HG02588 (cell line): ENCODE measurements around the gene PGK1.
"Not testable (repeated sequence)": the region's sequence is repeated elsewhere in the genome, so short reads cannot be mapped to it uniquely, and the experiment has no call there.

ENCODE experiments used
- ATAC-seq: cut with Tn5 transposase; IDR thresholded peaks from one replicate; pipeline ENCODE4 v1.9.1; 2021; ENCODE audit warnings: mild to moderate bottlenecking, moderate library complexity; ENCODE audit not compliant: unreplicated experiment

The PGK1 gene

DNA sequence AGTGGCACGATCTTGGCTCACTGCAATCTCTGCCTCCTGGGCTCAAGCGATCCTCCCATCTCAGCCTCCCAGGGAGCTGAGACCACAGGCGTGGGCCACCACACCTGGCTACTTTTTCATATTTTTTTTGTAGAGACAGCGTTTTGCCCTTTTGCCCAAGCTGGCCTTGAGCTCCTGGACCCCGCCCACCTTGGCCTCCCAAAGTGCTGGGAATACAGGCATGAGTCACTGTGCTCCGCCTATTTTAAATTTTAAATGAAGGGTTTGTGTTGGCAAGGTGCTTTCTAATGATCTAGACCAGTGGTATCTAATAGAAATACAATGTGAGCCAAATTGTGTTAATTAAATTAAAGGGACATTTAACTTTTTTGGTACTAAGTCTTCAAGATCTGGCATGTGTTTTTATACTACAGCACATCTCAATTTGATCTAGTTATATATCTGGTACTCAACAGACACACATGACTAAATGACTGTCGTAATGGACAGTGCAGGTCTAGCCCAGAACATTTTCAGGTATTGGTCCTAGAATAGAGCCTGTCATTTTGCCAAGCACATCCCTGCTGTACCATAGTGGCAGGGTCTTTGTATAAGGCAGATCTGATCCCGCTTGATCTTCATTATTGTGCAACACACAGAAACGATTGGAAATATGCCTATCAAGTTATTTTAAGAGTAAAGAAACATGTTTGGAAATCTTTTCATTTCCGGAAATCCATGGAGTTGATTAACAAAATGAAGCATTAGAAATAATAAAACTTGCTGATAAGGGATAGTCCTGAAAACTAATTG, 7.3 kb downstream of the PGK1 start:
- no peak for ATAC-seq

DNA sequence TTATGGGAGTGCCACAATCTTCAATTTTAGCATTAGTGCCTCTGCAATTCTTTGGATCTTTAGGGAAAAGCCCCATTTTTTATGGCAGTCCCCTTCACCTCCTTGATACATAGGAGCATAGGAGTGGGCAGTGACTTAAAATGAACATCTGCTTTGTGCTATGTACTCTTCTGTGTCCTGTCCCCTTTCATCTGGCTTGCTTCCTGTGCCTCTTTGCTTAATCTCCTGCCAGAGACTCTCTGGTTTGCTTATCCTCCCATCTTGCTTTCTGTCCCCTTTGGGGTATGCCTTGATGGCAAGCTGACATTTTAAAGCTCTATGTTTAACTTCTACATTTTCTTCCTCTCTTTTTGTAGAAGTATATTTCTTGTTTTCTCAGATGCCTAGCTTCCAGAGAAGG, 12.3 kb downstream of the PGK1 start:
- no peak for ATAC-seq

GRCh38 chrX:78116766-78117165, 12.7 kb downstream of the PGK1 start:
- ATAC-seq: no peak

DNA sequence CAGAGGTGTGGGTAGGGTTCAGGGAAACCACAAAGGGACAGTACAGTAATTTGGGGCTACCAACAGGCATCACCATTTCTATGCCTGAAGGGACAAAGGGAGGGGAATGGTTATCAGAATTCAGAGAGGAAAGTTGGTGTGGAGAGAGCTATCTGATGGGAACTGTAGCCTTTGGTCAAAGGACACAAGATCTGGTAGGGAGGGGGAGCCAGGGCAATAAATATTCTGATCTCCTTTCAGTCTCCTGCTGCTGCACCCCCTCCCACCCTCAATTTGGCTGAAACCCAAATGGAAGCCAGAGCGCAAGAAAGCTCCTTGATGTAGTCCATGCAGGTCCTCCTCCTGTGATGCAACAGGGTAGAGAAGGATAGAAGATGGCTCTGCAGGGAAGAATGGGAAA, 14.6 kb downstream of the PGK1 start:
- ATAC-seq: no peak

GRCh38 chrX:78119521-78120227, 15.6 kb downstream of the PGK1 start:
- no peak for ATAC-seq

- no peak for ATAC-seq
Observed at GRCh38 chrX:78123190-78123589, 19.1 kb downstream of the PGK1 start.

DNA sequence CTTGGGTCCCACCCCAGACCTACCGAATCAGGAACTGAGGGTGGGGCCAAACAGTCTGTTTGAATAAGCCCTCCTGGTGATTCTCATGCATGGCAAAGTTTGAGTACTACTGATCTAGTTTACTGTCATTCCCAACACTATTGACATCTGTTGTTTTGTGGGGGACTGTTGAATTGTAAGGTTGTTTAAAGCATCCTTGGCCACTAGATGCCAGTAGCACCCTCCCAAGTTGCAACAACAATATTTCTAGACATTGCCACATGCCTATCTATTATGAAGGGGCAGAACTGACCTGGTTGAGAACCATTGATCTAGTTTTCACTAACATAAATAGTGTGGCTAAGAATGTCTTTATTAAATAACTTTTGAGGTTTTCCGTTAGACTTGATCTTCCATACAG, 20.3 kb downstream of the PGK1 start:
- no peak for ATAC-seq

DNA sequence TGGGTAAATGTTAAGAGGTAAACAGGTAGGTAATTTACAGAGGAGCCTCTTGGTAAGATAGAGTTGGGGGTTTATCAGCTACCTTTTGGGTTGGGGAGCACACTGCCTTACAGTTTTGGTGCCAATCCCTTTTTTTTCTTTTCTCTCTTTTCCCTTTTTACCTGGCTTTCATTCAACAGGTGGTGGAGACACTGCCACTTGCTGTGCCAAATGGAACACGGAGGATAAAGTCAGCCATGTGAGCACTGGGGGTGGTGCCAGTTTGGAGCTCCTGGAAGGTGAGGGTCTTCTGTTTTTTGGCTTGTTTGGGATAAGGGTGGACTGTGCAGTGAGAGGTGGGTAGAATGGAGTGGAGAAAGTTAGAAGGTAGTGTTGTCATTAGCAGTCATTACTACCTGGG, 21.1 kb downstream of the PGK1 start:
- ATAC-seq: no peak

- ATAC-seq: not testable (repeated sequence)
Observed at GRCh38 chrX:78125781-78126180, 21.7 kb downstream of the PGK1 start.

DNA sequence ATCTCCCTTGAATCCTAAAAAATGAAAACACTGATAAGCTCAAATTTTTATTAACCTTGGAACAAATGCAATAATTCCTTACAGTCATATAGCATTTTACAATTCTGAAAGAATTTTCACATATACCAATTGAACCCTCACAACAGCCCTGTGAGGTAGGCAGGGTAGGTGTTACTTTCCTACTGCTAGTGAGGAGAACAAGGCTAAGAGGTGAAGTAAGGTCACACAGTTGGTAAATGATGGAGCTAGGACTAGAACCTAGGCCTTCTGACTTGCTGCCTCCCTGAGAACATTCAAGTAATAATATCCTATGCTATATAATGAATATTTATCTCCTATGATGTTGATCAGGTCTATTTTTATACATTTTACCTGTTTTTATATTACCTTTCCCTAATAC, 25.7 kb downstream of the PGK1 start:
- ATAC-seq: no peak

- ATAC-seq: no peak
Observed at GRCh38 chrX:78130396-78130795, 26.3 kb downstream of the PGK1 start.

DNA sequence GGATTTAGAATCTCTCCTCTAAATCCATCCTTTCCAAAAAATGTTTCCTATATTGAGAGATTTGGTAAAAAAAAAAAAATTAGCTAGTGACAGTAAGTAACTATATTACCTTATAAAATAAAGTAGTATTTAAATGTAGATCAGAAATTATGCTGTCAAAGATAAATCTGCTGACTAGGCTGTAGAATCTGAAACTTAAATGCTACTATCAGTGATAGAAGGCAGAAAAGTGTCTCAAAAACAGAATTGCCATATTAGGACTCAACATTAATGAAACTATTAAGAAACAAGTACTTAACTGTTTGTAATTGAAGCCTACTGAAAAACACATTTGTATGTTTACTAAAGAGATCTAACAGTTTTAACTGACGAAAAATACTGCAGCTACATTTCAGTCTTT, 27.1 kb downstream of the PGK1 start:
- ATAC-seq: no peak

DNA sequence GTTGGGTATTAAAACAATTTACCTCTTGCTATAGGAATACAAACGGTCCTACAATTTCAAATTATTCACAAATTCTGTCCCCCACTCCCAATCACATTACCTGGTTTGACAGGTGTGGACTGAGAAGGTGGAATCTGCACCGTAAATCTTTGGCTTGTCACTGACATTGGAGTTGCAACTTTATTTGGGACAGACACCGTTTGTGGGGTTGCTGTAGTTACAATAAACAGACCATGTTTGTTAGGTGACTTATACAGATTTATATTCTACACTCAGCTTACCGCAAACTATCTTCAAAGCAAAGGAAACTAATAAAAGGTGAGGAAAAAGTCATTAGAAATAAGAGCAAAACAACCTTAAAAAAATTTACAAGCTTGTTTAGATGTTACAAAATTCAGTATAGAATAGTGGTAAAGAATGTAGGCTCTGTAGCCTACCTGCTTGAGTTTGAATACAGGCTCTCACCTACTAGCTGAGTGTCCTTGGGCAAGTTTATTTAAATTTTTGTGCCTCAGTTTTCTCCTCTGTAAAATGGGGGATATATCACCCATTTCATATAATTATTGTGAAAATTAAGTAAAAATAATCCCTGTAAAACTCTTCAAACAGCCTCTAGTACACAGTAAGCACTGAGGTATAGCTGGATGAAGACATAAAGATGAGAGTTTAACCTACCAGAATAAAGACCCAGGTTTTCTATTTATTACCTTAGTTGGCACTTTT, 29.4 kb downstream of the PGK1 start:
- no peak for ATAC-seq

GRCh38 chrX:78139160-78140123, 35.4 kb downstream of the PGK1 start, which contains the start of gene TAF9B:
TSS of gene TAF9B (minus strand) at chrX:78139650. CDS start at chrX:78139611, 39 bp downstream.
- peak; percentile 95 for ATAC-seq

GRCh38 chrX:78140206-78140605, 36.2 kb downstream of the PGK1 start:
- ATAC-seq: no peak

GRCh38 chrX:78147002-78147540, 43.0 kb downstream of the PGK1 start:
- not testable (repeated sequence) for ATAC-seq

DNA sequence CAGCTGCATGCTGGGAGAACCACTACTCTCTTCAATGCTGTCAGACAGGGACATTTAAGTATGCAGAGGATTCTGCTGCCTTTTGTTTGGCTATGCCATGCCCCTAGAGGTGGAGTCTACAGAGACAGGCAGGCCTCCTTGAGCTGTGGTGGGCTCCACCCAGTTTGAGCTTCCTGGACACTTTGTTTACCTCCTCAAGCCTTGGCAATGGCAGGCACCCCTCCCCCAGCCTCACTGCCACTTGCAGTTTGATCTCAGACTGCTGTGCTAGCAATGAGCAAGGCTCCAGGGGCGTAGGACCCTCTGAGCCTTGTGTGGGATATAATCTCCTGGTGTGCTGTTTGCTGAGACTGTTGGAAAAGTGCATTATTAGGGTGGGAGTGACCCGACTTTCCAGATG, 53.3 kb downstream of the PGK1 start:
- ATAC-seq: not testable (repeated sequence)

GRCh38 chrX:78157846-78158245, 53.8 kb downstream of the PGK1 start:
- not testable (repeated sequence) for ATAC-seq

DNA sequence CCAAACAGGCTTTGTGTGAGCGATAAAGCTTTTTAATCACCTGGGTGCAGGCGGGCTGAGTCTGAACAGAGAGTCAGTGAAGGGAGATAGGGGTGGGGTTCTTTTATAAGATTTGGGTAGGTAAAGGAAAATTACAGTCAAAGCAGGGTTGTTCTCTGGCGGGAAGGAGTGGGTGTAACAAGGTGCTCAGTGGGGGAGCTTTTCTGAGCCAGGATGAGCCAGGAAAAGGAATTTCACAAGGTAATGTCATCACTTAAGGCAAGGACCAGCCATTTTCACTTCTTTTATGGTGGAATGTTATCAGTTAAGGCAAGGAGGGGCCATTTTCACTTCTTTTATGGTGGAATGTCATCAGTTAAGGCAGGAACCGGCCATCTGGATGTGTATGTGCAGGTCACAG, 56.7 kb downstream of the PGK1 start:
- not testable (repeated sequence) for ATAC-seq

DNA sequence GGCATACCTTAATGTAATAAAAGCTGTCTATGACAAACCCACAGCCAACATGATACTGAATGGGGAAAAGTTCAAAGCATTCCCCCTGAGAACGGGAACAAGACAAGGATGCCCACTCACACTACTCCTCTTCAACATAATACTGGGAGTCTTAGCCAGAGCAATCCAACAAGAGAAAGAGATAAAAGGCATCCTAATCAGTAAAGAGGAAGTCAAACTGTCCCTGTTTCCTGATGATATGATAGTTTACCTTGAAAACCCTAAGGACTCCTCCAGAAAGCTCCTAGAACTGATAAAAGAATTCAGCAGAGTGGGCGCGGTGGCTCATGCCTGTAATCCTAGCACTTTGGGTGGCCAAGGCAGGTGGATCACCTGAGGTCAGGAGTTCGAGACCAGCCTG, 59.1 kb downstream of the PGK1 start:
- ATAC-seq: not testable (repeated sequence)
